GM23338 (cell line): Measurements from ENCODE around the gene EZR.

ENCODE experiments used
- CREB1 ChIP-seq: fragments of 250-450 bp; sonication (Bioruptor Pico); IDR thresholded peaks from 2 replicates; pipeline ENCODE4 v1.5.0; 2020; ENCODE audit warnings: low read depth, mild to moderate bottlenecking, moderate library complexity
- CTCF ChIP-seq, 2 experiments: fragments of 200-600 bp in 1 of 2; sonication (generic) in 1 of 2; conservative IDR thresholded peaks; 2 replicates each; pipeline versions ENCODE4 v1.5.1 to v1.6.1; 2016 to 2017; ENCODE audit warnings: antibody characterized with exemption in 2 of 2, low read depth in 2 of 2, mild to moderate bottlenecking in 2 of 2, moderate library complexity in 1 of 2
- EZH2 ChIP-seq: fragments of 200-600 bp; sonication (generic); IDR thresholded peaks from one replicate; pipeline ENCODE4 v1.8.0; 2017; ENCODE audit warnings: antibody characterized with exemption, mild to moderate bottlenecking, low read depth; ENCODE audit not compliant: unreplicated experiment
- EZH2phosphoT487 ChIP-seq: fragments of 200-600 bp; sonication (generic); IDR thresholded peaks from one replicate; pipeline ENCODE4 v1.8.1; 2018; ENCODE audit warnings: antibody characterized with exemption; ENCODE audit not compliant: unreplicated experiment
- JUNB ChIP-seq: IDR thresholded peaks from one replicate; pipeline ENCODE4 v1.6.1; 2016; ENCODE audit warnings: antibody characterized with exemption; ENCODE audit not compliant: unreplicated experiment
- POLR2AphosphoS5 ChIP-seq: IDR thresholded peaks from 2 replicates; pipeline ENCODE4 v1.6.1; 2016; ENCODE audit warnings: antibody characterized with exemption, low read depth
- STAT1 ChIP-seq: IDR thresholded peaks from one replicate; pipeline ENCODE4 v1.6.1; 2016; ENCODE audit warnings: antibody characterized with exemption; ENCODE audit not compliant: unreplicated experiment
- ZNF114 ChIP-seq: fragments of 250-450 bp; sonication (Bioruptor Pico); IDR thresholded peaks from 2 replicates; pipeline ENCODE4 v1.5.0; 2020; ENCODE audit warnings: mild to moderate bottlenecking, moderate library complexity
- ZNF331 ChIP-seq: fragments of 250-450 bp; sonication (Bioruptor Pico); IDR thresholded peaks from 2 replicates; pipeline ENCODE4 v1.5.0; 2020; ENCODE audit warnings: low read depth, mild to moderate bottlenecking, moderate library complexity
- ZNF462 ChIP-seq: fragments of 250-450 bp; sonication (Bioruptor Pico); IDR thresholded peaks from 2 replicates; pipeline ENCODE4 v1.5.0; 2020; ENCODE audit warnings: mild to moderate bottlenecking, moderate library complexity
- TF ChIP-seq, protein P1 (sequence below): IDR thresholded peaks from one replicate; pipeline ENCODE4 v1.6.1; 2018; ENCODE audit warnings: antibody characterized with exemption; ENCODE audit not compliant: unreplicated experiment
- TF ChIP-seq, protein P2 (sequence below): IDR thresholded peaks from 2 replicates; pipeline ENCODE4 v1.6.1; 2016; ENCODE audit warnings: antibody characterized with exemption

DNA sequence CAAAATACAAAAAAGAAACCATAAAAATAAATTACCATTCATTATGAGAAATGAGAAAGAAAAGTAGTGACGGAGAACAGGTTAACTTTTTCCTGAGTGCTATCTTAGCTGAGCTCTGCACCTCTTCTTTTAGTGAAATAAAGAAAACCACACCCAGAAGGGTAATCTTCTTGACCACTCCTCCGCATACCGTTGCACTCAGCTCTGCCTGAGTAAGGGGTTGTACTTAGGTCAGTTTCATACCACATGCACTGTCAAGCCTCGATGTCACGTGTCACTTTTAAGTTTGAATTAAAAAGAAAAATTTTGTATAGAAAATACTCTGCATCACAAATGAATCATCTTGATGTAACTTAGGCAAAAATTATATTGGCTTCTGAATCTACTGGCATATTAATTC, 2.8 kb downstream of the EZR start:
- no peak for TF ChIP-seq CTCF (conservative IDR thresholded peaks at IDR 0.05; ENCODE audit: low read depth in 2 of 2)
- no peak for TF ChIP-seq EZH2
- no peak for TF ChIP-seq JUNB
- no peak for TF ChIP-seq POLR2AphosphoS5
- TF ChIP-seq, protein P1, sequence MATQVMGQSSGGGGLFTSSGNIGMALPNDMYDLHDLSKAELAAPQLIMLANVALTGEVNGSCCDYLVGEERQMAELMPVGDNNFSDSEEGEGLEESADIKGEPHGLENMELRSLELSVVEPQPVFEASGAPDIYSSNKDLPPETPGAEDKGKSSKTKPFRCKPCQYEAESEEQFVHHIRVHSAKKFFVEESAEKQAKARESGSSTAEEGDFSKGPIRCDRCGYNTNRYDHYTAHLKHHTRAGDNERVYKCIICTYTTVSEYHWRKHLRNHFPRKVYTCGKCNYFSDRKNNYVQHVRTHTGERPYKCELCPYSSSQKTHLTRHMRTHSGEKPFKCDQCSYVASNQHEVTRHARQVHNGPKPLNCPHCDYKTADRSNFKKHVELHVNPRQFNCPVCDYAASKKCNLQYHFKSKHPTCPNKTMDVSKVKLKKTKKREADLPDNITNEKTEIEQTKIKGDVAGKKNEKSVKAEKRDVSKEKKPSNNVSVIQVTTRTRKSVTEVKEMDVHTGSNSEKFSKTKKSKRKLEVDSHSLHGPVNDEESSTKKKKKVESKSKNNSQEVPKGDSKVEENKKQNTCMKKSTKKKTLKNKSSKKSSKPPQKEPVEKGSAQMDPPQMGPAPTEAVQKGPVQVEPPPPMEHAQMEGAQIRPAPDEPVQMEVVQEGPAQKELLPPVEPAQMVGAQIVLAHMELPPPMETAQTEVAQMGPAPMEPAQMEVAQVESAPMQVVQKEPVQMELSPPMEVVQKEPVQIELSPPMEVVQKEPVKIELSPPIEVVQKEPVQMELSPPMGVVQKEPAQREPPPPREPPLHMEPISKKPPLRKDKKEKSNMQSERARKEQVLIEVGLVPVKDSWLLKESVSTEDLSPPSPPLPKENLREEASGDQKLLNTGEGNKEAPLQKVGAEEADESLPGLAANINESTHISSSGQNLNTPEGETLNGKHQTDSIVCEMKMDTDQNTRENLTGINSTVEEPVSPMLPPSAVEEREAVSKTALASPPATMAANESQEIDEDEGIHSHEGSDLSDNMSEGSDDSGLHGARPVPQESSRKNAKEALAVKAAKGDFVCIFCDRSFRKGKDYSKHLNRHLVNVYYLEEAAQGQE = no peak
- no peak for TF ChIP-seq CREB1
- no peak for TF ChIP-seq EZH2phosphoT487
- no peak for TF ChIP-seq STAT1
- TF ChIP-seq ZNF114 (CRISPR knock-in tag) = no peak
- TF ChIP-seq, protein P2, sequence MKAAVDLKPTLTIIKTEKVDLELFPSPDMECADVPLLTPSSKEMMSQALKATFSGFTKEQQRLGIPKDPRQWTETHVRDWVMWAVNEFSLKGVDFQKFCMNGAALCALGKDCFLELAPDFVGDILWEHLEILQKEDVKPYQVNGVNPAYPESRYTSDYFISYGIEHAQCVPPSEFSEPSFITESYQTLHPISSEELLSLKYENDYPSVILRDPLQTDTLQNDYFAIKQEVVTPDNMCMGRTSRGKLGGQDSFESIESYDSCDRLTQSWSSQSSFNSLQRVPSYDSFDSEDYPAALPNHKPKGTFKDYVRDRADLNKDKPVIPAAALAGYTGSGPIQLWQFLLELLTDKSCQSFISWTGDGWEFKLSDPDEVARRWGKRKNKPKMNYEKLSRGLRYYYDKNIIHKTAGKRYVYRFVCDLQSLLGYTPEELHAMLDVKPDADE = no peak
- no peak for TF ChIP-seq ZNF462 (CRISPR knock-in tag)
- no peak for TF ChIP-seq ZNF331 (CRISPR knock-in tag)
